ENCODE results near the gene ZNF407. TPM values are rescaled to one million over a fixed set of nuclear protein-coding genes. Genes with fewer than 3 reads are reported as not detected.

ZNF407 gene
- total and polyA plus RNA-seq, 2 experiments from 2014 or later: 2.1 to 10.4 TPM

DNA sequence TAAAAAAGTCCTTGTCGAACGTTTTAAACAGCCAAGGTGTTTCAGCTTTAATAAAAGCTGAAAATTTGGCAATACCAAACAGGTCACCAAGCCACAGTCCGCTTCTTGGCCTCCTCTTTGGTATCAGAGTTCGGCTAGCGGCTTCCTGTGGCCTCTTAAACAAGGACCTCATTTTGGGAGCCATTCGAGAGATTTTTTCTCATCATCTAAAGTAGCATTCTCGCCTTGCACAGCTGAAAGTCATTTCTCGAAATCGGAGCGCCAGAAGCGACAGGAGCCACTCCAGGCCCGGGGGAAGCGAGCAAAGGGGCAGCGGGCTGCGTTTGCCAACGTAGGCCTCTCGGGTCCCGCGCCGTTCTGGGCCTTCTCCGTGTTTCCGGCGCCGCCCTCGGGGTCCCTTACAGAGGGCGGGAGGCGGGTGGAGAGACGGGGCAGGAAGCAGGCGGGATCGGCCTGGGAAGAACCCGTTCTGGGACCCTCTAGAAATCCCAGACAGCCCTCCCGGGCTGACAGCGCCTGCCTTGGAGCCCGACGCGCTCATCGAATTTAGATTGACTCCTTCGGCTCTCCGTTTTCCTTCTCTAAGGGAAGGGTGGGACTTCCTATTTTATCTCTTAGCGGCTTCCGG is 522 bp upstream of the ZNF407 start:
- H4K20me1 ChIP-seq (replicated peaks; ENCODE audit: insufficient read depth): no peaks in the 10 kb centered on the region; the same call in 1 of the 2 replicates
- peak overlapping the region; percentile 98 for H2AFZ ChIP-seq
- TF ChIP-seq EZH2 (IDR thresholded peaks at IDR 0.05; ENCODE audit: low read depth, unreplicated experiment): no peak
- TF ChIP-seq, protein P1, sequence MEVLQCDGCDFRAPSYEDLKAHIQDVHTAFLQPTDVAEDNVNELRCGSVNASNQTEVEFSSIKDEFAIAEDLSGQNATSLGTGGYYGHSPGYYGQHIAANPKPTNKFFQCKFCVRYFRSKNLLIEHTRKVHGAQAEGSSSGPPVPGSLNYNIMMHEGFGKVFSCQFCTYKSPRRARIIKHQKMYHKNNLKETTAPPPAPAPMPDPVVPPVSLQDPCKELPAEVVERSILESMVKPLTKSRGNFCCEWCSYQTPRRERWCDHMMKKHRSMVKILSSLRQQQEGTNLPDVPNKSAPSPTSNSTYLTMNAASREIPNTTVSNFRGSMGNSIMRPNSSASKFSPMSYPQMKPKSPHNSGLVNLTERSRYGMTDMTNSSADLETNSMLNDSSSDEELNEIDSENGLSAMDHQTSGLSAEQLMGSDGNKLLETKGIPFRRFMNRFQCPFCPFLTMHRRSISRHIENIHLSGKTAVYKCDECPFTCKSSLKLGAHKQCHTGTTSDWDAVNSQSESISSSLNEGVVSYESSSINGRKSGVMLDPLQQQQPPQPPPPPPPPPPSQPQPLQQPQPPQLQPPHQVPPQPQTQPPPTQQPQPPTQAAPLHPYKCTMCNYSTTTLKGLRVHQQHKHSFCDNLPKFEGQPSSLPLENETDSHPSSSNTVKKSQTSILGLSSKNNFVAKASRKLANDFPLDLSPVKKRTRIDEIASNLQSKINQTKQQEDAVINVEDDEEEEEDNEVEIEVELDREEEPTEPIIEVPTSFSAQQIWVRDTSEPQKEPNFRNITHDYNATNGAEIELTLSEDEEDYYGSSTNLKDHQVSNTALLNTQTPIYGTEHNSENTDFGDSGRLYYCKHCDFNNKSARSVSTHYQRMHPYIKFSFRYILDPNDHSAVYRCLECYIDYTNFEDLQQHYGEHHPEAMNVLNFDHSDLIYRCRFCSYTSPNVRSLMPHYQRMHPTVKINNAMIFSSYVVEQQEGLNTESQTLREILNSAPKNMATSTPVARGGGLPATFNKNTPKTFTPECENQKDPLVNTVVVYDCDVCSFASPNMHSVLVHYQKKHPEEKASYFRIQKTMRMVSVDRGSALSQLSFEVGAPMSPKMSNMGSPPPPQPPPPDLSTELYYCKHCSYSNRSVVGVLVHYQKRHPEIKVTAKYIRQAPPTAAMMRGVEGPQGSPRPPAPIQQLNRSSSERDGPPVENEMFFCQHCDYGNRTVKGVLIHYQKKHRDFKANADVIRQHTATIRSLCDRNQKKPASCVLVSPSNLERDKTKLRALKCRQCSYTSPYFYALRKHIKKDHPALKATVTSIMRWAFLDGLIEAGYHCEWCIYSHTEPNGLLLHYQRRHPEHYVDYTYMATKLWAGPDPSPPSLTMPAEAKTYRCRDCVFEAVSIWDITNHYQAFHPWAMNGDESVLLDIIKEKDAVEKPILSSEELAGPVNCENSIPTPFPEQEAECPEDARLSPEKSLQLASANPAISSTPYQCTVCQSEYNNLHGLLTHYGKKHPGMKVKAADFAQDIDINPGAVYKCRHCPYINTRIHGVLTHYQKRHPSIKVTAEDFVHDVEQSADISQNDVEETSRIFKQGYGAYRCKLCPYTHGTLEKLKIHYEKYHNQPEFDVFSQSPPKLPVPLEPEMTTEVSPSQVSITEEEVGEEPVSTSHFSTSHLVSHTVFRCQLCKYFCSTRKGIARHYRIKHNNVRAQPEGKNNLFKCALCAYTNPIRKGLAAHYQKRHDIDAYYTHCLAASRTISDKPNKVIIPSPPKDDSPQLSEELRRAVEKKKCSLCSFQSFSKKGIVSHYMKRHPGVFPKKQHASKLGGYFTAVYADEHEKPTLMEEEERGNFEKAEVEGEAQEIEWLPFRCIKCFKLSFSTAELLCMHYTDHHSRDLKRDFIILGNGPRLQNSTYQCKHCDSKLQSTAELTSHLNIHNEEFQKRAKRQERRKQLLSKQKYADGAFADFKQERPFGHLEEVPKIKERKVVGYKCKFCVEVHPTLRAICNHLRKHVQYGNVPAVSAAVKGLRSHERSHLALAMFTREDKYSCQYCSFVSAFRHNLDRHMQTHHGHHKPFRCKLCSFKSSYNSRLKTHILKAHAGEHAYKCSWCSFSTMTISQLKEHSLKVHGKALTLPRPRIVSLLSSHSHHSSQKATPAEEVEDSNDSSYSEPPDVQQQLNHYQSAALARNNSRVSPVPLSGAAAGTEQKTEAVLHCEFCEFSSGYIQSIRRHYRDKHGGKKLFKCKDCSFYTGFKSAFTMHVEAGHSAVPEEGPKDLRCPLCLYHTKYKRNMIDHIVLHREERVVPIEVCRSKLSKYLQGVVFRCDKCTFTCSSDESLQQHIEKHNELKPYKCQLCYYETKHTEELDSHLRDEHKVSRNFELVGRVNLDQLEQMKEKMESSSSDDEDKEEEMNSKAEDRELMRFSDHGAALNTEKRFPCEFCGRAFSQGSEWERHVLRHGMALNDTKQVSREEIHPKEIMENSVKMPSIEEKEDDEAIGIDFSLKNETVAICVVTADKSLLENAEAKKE (CRISPR knock-in tag; IDR thresholded peaks at IDR 0.05): no peak
- TF ChIP-seq CREB1 (CRISPR knock-in tag; IDR thresholded peaks at IDR 0.05; ENCODE audit: low read depth): peak; percentile 15; the same call in 1 of the 2 replicates
- TF ChIP-seq CTCF (conservative IDR thresholded peaks at IDR 0.05; ENCODE audit: low read depth in 2 of 2): no peak
- peaks cover 6% of the 10 kb centered on the region for H3K27me3 Mint-ChIP-seq (ENCODE audit: insufficient read depth, low read depth, poor library complexity)
- peak overlapping the region; percentile 98 for H3K27ac Mint-ChIP-seq
- ATAC-seq: peak; percentile 50
- peaks cover 21% of the 10 kb centered on the region for H3K4me1 ChIP-seq (ENCODE audit: insufficient read depth)
- H3K4me3 Mint-ChIP-seq: peak overlapping the region; percentile 93
- no peaks in the 10 kb centered on the region for H3K36me3 ChIP-seq (ENCODE audit: insufficient read depth)
- H3K9me2 ChIP-seq (ENCODE audit: insufficient read depth): no peaks in the 10 kb centered on the region
- H3K4me2 ChIP-seq: peak overlapping the region; percentile 81
- peak overlapping the region; percentile 97 for H3K4me3 ChIP-seq
- no peaks in the 10 kb centered on the region for H3K9me3 Mint-ChIP-seq
- H3K79me2 ChIP-seq (replicated peaks; ENCODE audit: insufficient read depth): peaks cover 27% of the 10 kb centered on the region
- peak; percentile 77 for DNase-seq (ENCODE audit: low spot score)
- no peaks in the 10 kb centered on the region for H3F3A ChIP-seq (replicated peaks; ENCODE audit: low read depth)
- H3K4me1 Mint-ChIP-seq: peaks cover 12% of the 10 kb centered on the region; the same call in 2 of the 3 replicates
- H3K36me3 Mint-ChIP-seq (ENCODE audit: low read depth): peaks cover 21% of the 10 kb centered on the region; the same call in 2 of the 3 replicates
- peak overlapping the region; percentile 98 for H3K27ac ChIP-seq (ENCODE audit: low read depth)
- H3K27me3 ChIP-seq (ENCODE audit: insufficient read depth): 0 out of 2 replicates have a peak, but pooled peaks cover 3% of the 10 kb centered on the region
